GM21526 (cell line): ENCODE measurements around the gene MPP1.

Source experiments
- ATAC-seq: cut with Tn5 transposase; IDR thresholded peaks from one replicate; pipeline ENCODE4 v1.9.1; 2021; ENCODE audit warnings: moderate library complexity; ENCODE audit not compliant: unreplicated experiment, low FRiP score

Gene MPP1

GRCh38 chrX:154733066-154733425, 72.2 kb downstream of the MPP1 start:
- ATAC-seq: no peak

- ATAC-seq: no peak
Observed at GRCh38 chrX:154732421-154733065, 72.7 kb downstream of the MPP1 start.

DNA sequence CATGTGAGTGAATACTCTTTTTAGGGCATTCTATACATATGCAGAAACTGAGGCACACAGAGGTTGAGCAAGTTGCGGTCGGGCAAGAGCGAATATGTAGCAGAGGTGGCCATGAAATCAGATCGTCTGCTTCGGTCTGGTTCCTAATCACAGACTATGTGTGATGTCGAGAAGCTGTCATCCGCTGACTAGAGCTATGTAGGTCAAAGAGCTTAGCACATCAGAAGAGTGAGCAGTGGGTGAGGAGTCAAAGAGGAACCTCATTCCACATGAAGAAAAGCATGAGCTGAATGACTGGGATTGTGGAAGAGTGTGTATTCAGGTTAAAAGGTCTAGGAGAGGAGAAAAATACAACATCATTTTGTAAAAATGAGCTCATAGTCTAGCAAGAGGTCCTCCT, 73.4 kb downstream of the MPP1 start:
- ATAC-seq: no peak

GRCh38 chrX:154731184-154731583, 74.1 kb downstream of the MPP1 start:
- no peak for ATAC-seq

GRCh38 chrX:154730253-154730891, 74.9 kb downstream of the MPP1 start:
- no peak for ATAC-seq

DNA sequence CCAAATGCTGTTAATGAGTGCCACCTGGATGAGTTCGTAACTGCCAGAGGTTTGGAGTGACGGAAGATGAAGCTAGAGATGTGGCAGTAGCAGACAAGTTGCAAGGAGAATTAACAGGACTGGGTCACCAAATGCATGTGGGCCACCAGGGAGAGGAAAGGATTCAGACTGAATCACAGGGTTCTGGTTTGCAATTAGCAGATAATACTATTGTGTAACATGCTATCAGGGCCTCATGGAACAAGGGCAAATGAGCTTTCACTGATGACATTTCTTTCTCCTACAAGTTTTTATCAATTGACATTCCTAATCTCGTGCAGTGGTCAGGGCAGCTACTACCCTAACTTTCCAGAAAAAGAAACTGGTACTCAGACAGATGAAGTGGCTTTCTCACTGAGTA, 75.8 kb downstream of the MPP1 start:
- ATAC-seq: no peak
